GM18861 (cell line): ENCODE results near the gene MNX1.

Source experiments
- ATAC-seq: cut with Tn5 transposase; IDR thresholded peaks from one replicate; pipeline ENCODE4 v1.9.1; 2021; ENCODE audit not compliant: unreplicated experiment

MNX1 gene

GRCh38 chr7:157033483-157034473, 23.3 kb upstream of the MNX1 start:
- ATAC-seq = no peak

- ATAC-seq = no peak
Measured at GRCh38 chr7:157032644-157033482, 22.4 kb upstream of the MNX1 start.

- ATAC-seq = no peak
Measured at GRCh38 chr7:157032128-157032527, 21.7 kb upstream of the MNX1 start.

GRCh38 chr7:157028199-157028903, 17.9 kb upstream of the MNX1 start:
- ATAC-seq = no peak

GRCh38 chr7:157027568-157028198, 17.2 kb upstream of the MNX1 start:
- no peak for ATAC-seq

- no peak for ATAC-seq
Measured at GRCh38 chr7:157024716-157025115, 14.3 kb upstream of the MNX1 start.

GRCh38 chr7:157023589-157023905, 13.1 kb upstream of the MNX1 start:
- ATAC-seq = no peak

- ATAC-seq = no peak
Measured at GRCh38 chr7:157022681-157023588, 12.5 kb upstream of the MNX1 start.

- no peak for ATAC-seq
Measured at GRCh38 chr7:157021871-157022680, 11.6 kb upstream of the MNX1 start.

GRCh38 chr7:157021071-157021870, 10.8 kb upstream of the MNX1 start:
- no peak for ATAC-seq

- no peak for ATAC-seq
Measured at GRCh38 chr7:157020514-157021070, 10.1 kb upstream of the MNX1 start.

GRCh38 chr7:157019718-157020451, 9.4 kb upstream of the MNX1 start:
- no peak for ATAC-seq

GRCh38 chr7:157018997-157019608, 8.6 kb upstream of the MNX1 start:
- ATAC-seq = no peak

- no peak for ATAC-seq
Measured at GRCh38 chr7:157018328-157018996, 8.0 kb upstream of the MNX1 start.

GRCh38 chr7:157017603-157018327, 7.3 kb upstream of the MNX1 start:
- ATAC-seq = no peak

- ATAC-seq = no peak
Measured at GRCh38 chr7:157017149-157017548, 6.7 kb upstream of the MNX1 start.
